ENCODE data around the gene SBF1. TPM values are rescaled to one million over a fixed set of nuclear protein-coding genes. Genes with fewer than 3 reads are reported as not detected.

Gene SBF1
- total RNA-seq, 1 donor, result 75.1 TPM

DNA sequence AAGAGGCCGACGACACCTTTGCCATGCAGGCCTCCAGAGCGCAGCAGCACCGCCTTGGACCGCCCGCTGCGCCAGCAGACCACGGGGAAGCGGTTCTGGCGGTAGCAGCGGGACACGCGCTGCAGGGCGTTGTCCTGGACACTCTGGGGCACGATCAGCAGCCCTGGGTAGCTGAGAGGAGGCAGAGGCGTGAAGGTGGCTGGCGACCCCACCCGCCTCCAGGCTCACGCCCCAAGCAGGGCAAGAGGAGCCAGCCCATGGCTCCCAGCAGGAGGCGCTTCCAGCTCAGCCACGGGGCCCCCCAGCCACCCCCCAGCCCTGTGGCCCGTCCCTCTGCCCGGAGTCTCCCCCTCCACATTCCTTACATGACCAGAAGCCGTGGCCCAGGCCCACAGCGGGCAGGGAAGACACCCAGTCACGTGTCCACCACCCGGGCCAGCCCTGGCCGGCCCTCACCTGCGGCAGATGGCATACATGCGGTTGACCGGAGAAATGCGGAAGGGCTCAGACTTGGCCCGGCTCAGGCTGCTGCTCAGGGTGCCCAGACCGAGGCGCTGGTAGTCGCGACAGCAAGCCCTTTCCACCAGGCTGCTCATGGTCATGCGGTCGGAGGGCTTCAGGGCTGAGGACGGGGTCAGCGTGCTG lies 15.2 kb downstream of the SBF1 start:
- H3K4me3 ChIP-seq (ENCODE audit: low read depth, low read length), result no peak overlapping the region
- TF ChIP-seq, protein P1, sequence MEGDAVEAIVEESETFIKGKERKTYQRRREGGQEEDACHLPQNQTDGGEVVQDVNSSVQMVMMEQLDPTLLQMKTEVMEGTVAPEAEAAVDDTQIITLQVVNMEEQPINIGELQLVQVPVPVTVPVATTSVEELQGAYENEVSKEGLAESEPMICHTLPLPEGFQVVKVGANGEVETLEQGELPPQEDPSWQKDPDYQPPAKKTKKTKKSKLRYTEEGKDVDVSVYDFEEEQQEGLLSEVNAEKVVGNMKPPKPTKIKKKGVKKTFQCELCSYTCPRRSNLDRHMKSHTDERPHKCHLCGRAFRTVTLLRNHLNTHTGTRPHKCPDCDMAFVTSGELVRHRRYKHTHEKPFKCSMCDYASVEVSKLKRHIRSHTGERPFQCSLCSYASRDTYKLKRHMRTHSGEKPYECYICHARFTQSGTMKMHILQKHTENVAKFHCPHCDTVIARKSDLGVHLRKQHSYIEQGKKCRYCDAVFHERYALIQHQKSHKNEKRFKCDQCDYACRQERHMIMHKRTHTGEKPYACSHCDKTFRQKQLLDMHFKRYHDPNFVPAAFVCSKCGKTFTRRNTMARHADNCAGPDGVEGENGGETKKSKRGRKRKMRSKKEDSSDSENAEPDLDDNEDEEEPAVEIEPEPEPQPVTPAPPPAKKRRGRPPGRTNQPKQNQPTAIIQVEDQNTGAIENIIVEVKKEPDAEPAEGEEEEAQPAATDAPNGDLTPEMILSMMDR (IDR thresholded peaks at IDR 0.05; ENCODE audit: insufficient read depth, low read depth, low read length), result no peak
- no peak for DNase-seq (ENCODE audit: low read depth)

DNA sequence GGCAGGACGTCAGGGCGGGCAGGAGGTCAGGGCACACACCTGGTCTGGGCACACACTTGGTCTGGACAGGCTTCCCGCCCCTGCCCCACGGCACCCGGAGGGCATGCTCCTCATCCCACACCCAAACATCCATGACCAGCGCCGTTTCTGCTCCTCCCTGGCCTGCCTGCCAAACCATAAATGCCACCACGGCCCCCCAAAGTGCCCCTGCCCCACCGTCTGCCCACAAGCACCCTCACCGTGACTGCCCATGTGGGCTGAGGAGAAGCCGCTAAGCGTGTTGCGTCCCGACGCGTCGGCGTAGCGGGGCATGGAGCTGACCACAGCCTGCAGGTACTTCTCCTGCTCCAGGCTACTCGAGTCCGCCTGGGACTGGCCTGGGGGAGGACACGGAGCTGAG lies 15.8 kb downstream of the SBF1 start:
- TF ChIP-seq, protein P1 (IDR thresholded peaks at IDR 0.05; ENCODE audit: insufficient read depth, low read depth, low read length), result no peak
- no peak for DNase-seq (ENCODE audit: low read depth)
- no peak overlapping the region for H3K4me3 ChIP-seq (ENCODE audit: low read depth, low read length)

DNA sequence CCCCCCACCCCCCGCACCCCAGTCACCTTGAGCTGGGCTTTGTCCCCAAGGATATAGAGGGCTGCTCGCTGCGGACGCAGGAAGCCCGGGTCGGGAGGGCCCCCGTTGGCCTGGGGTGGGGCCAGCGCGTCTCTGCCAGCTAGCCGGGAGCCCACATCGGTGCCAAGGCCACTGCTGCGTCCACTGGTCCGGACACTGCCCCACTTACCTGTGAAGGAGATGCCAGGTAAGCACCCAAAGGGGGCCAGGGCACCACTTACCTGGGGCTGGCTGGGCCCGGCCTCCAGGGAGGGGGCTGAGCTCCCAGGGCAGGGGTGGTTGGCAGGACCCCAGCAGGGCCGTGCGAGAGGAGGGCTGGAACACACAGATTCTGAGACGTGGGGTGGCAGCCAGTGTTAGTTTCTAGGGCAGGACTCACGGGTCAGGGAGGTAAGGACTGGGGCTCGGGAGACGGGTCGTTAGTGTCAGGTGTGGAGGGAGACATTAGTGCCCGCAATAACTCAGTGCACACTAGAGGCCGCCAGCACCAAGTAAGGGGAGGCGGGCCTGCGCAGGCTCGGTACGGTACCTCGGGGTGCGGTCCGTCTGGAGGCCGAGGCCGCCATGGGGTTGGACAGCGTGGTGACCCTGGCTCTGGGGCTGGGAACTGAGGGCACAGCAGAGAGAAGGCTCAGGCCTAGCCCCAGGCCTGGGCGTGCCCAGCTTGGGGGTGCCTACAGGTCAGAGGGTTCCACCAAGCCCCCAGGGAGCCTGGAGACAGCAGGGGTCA lies 18.2 kb downstream of the SBF1 start:
- H3K4me3 ChIP-seq (ENCODE audit: low read depth, low read length), result no peak overlapping the region
- no peak for DNase-seq (ENCODE audit: low read depth)
- TF ChIP-seq, protein P1 (IDR thresholded peaks at IDR 0.05; ENCODE audit: insufficient read depth, low read depth, low read length), result peak; percentile 35

DNA sequence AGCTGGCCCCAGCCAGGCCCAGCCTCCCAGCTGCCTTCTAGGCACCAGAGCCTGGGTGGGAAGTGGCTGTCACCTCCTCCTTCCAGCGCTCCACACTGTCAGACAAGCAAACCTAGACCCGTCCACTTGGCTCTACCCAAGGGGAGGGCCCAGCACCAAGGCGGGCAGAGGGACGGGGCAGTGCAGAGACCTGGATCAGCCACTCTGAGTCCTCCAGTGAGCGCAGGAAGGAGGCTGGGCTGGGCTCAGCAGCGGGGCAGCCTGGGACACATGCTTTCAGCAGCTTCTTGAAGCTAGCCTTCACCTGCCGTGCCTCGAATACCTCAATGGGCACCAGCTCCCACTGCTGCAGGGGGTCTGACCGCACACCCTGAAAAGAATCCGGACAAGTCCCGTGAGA lies 18.8 kb downstream of the SBF1 start:
- H3K4me3 ChIP-seq (ENCODE audit: low read depth, low read length), result no peak overlapping the region
- TF ChIP-seq, protein P1 (IDR thresholded peaks at IDR 0.05; ENCODE audit: insufficient read depth, low read depth, low read length), result no peak
- no peak for DNase-seq (ENCODE audit: low read depth)

DNA sequence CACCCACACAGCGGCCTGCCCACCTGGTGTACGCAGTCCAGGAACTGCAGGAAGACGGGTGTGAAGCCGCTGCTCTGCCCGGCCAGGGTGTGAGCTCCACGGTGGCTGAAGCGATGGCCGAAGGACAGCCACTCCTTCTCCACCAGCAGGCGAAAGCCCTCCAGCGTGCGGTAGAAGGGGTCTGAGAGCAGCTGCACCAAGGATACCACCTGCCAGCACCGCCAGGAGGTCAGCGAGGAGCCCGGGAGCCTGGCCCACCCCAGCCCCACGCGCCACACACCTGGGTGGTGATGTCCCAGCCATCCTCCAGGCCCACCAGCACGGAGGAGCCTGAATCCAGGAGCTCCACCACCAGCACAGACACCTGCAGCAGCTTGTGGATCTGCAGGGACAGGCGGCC lies 19.6 kb downstream of the SBF1 start:
- no peak for DNase-seq (ENCODE audit: low read depth)
- TF ChIP-seq, protein P1 (IDR thresholded peaks at IDR 0.05; ENCODE audit: insufficient read depth, low read depth, low read length), result no peak

DNA sequence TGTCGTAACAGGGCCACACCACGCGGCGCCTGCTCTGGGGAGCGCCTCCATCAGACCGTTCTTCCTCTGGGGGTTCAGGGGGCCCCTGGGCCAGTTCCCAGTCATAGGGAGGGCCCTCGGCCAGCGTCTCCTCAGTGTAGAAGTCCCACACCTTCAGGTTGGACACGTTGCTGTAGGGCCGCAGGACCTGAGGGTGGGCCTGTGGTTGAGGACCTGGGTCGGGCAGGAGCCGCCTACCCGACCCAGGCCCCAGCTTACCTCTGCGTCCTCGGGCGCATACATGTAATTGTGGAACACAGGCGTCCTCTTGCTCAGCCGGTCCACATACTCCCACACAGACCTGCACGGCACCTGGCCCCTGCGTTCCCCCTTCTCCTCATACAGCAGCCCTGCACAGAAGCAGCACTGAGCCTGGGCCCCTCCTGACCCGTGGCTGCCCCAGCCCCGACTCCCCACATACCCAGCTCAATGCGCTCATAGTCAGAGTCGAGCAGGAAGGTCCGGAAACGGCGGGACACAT lies 20.2 kb downstream of the SBF1 start:
- TF ChIP-seq, protein P1 (IDR thresholded peaks at IDR 0.05; ENCODE audit: insufficient read depth, low read depth, low read length), result no peak
- no peak overlapping the region for H3K4me3 ChIP-seq (ENCODE audit: low read depth, low read length)

More for the DNA sequence above, 19.6 kb downstream of the SBF1 start:
- H3K4me3 ChIP-seq (ENCODE audit: low read depth, low read length), result no peak overlapping the region

More for the DNA sequence above, 20.2 kb downstream of the SBF1 start:
- no peak for DNase-seq (ENCODE audit: low read depth)
